ENCODE measurements around the gene LYPD8.

DNA sequence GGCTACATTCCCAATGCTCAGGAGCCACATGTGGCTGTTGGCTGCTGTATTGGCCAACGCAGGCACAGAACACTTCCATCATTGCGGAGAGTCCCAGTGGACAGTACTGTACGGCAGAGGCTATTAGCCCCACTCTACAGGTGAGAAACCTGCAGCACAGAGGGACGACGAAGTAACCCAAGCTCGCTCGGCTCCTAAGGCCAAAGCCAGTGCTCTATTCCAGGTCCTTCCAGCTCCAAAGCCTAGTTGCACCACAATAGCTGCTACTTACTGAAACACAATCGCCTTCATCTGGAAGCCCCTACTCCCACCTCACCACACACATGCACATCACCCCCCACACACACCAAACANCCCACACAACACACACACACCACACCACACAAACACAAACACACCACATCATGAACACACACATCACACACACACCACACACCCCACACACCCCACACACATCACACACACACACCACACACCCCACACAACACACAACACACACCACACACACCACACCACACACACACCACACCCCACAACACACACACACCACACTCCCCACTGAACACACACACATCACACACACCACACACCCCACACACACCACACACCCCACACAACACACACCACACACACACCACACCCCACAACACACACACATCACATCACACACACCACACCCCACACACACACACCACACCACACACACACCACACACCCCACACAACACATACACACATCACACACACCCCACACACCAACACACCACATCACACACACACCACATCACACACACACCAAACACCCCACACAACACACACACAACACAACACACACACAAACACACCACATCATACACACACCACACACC is 3.2 kb downstream of the LYPD8 start:
- TF ChIP-seq, protein P1, sequence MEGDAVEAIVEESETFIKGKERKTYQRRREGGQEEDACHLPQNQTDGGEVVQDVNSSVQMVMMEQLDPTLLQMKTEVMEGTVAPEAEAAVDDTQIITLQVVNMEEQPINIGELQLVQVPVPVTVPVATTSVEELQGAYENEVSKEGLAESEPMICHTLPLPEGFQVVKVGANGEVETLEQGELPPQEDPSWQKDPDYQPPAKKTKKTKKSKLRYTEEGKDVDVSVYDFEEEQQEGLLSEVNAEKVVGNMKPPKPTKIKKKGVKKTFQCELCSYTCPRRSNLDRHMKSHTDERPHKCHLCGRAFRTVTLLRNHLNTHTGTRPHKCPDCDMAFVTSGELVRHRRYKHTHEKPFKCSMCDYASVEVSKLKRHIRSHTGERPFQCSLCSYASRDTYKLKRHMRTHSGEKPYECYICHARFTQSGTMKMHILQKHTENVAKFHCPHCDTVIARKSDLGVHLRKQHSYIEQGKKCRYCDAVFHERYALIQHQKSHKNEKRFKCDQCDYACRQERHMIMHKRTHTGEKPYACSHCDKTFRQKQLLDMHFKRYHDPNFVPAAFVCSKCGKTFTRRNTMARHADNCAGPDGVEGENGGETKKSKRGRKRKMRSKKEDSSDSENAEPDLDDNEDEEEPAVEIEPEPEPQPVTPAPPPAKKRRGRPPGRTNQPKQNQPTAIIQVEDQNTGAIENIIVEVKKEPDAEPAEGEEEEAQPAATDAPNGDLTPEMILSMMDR (IDR thresholded peaks at IDR 0.05): no peak
- TF ChIP-seq SP1 (CRISPR knock-in tag; conservative IDR thresholded peaks at IDR 0.05): no peak
- TF ChIP-seq ZNF423 (CRISPR knock-in tag; IDR thresholded peaks at IDR 0.05): no peak
- TF ChIP-seq TEAD4 (CRISPR knock-in tag; IDR thresholded peaks at IDR 0.05): no peak
